NCI-H82 (cell line): ENCODE measurements around the gene ZNF558.
"Not testable (repeated sequence)": the region's sequence is repeated elsewhere in the genome, so short reads cannot be mapped to it uniquely, and the experiment has no call there.

Source experiments
- DNase-seq: peaks from one replicate; lab custom pipeline; 2025; lab: John Stamatoyannopoulos, UW

The ZNF558 gene

GRCh38 chr19:8806661-8807060 lies 25.4 kb downstream of the ZNF558 start:
- DNase-seq, result no peak

- DNase-seq, result no peak
These were observed 37.3 kb downstream of the ZNF558 start for GRCh38 chr19:8794823-8795222.

- DNase-seq, result not testable (repeated sequence)
These were observed 58.5 kb downstream of the ZNF558 start for GRCh38 chr19:8773587-8773986.

- not testable (repeated sequence) for DNase-seq
These were observed 62.8 kb downstream of the ZNF558 start for GRCh38 chr19:8769265-8769664.

GRCh38 chr19:8767257-8767656 lies 64.8 kb downstream of the ZNF558 start:
- not testable (repeated sequence) for DNase-seq
